GM12892 (cell line): ENCODE measurements around the gene ACADS.

Source experiments
- POLR2A ChIP-seq: IDR thresholded peaks from 2 replicates; pipeline ENCODE4 v1.6.1; 2011; ENCODE audit warnings: low read depth, low read length, control low read depth
- POLR2AphosphoS5 ChIP-seq: IDR thresholded peaks from 2 replicates; pipeline ENCODE4 v1.6.1; 2011; ENCODE audit warnings: low read depth, low read length, control low read depth
- TAF1 ChIP-seq: IDR thresholded peaks from 2 replicates; pipeline ENCODE4 v1.6.1; 2011; ENCODE audit warnings: low read depth, mild to moderate bottlenecking, control low read depth, low read length, borderline replicate concordance

- TF ChIP-seq POLR2AphosphoS5 (no peak), POLR2A (no peak), TAF1 (no peak)
These were observed 57.6 kb downstream of the ACADS start for GRCh38 chr12:120783197-120783596.
